Keratinocyte (primary cell): ENCODE measurements around the gene KRTAP10-6. TPM values are rescaled to one million over a fixed set of nuclear protein-coding genes. Genes with fewer than 3 reads are reported as not detected.

ENCODE experiments used
- DNase-seq: peaks from one replicate; pipeline ENCODE4 v3.0.0-alpha.2; 2011; ENCODE audit warnings: low read depth, missing footprints, low spot score
- FAIRE-seq: peaks from 2 replicates; lab custom pipeline; 2011; peaks lifted over from hg19 to GRCh38; lab: Jason Lieb, UNC
- H2AFZ ChIP-seq: 2 replicates; pipeline ENCODE4 v1.6.0; 2012; ENCODE audit warnings: low read length, control low read depth, inconsistent platforms; ENCODE audit not compliant: control insufficient read depth
- H3K27ac ChIP-seq: 2 replicates; pipeline ENCODE4 v1.5.1; 2011; ENCODE audit warnings: low read length; ENCODE audit not compliant: control insufficient read depth, insufficient read depth
- H3K27me3 ChIP-seq: 3 replicates; pipeline ENCODE4 v1.6.0; 2011; ENCODE audit warnings: low read length; ENCODE audit not compliant: control insufficient read depth, insufficient read depth; ENCODE audit errors: extremely low read depth
- H3K36me3 ChIP-seq, 2 experiments: 2 replicates in 1 of 2; 3 replicates in 1 of 2; pipeline ENCODE4 v1.5.1; 2011; ENCODE audit warnings: low read length in 2 of 2, mild to moderate bottlenecking in 1 of 2; ENCODE audit not compliant: control insufficient read depth in 2 of 2, insufficient read depth in 2 of 2; ENCODE audit errors: extremely low read depth in 1 of 2
- H3K4me1 ChIP-seq: 3 replicates; pipeline ENCODE4 v1.5.1; 2011; ENCODE audit warnings: low read length; ENCODE audit not compliant: control insufficient read depth, insufficient read depth; ENCODE audit errors: extremely low read depth
- H3K4me2 ChIP-seq: 3 replicates; pipeline ENCODE4 v1.6.0; 2011; ENCODE audit warnings: low read depth, low read length; ENCODE audit not compliant: control insufficient read depth, insufficient read depth; ENCODE audit errors: extremely low read depth
- H3K4me3 ChIP-seq, 3 experiments: fragments of 200-600 bp in 1 of 3; sonication (generic) in 1 of 3; 2 replicates in 2 of 3; 3 replicates in 1 of 3; pipeline ENCODE4 v1.5.1; 2011 to 2016; ENCODE audit warnings: low read length in 3 of 3, mild to moderate bottlenecking in 3 of 3, control low read depth in 2 of 3, inconsistent platforms in 1 of 3, low read depth in 1 of 3, mixed read lengths in 1 of 3, mixed run types in 1 of 3, moderate library complexity in 1 of 3; ENCODE audit not compliant: control insufficient read depth in 2 of 3, insufficient read depth in 2 of 3; ENCODE audit errors: extremely low read depth in 1 of 3
- H3K79me2 ChIP-seq: 2 replicates; pipeline ENCODE4 v1.6.0; 2012; ENCODE audit warnings: low read length; ENCODE audit not compliant: control insufficient read depth, insufficient read depth
- H3K9ac ChIP-seq: 3 replicates; pipeline ENCODE4 v1.6.0; 2011; ENCODE audit warnings: low read length; ENCODE audit not compliant: control insufficient read depth, insufficient read depth; ENCODE audit errors: extremely low read depth
- H3K9me1 ChIP-seq: 3 replicates; pipeline ENCODE4 v1.6.0; 2011; ENCODE audit warnings: low read length; ENCODE audit not compliant: control insufficient read depth, insufficient read depth; ENCODE audit errors: extremely low read depth
- H3K9me3 ChIP-seq: 2 replicates; pipeline ENCODE4 v1.5.1; 2012; ENCODE audit warnings: low read depth, low read length; ENCODE audit not compliant: control insufficient read depth
- H4K20me1 ChIP-seq: 3 replicates; pipeline ENCODE4 v1.6.0; 2011; ENCODE audit warnings: low read length; ENCODE audit not compliant: control insufficient read depth, insufficient read depth; ENCODE audit errors: extremely low read depth
- CTCF ChIP-seq, 3 experiments: IDR thresholded peaks in 1 of 3; conservative IDR thresholded peaks in 1 of 3; optimal IDR thresholded peaks in 1 of 3; 2 replicates in 2 of 3; 3 replicates in 1 of 3; pipeline versions ENCODE3 to v1.5.1; 2011; ENCODE audit warnings: low read length in 3 of 3, mild to moderate bottlenecking in 3 of 3, moderate library complexity in 2 of 3, control low read depth in 1 of 3, inconsistent platforms in 1 of 3; ENCODE audit not compliant: insufficient read depth in 2 of 3; ENCODE audit errors: extremely low read depth in 1 of 3
- EZH2 ChIP-seq: IDR thresholded peaks from one replicate; pipeline ENCODE4 v1.6.1; 2012; ENCODE audit warnings: inconsistent platforms, mild to moderate bottlenecking, low read length, moderate library complexity
- dilution Hi-C: fragments of 300-500 bp; cut with MboI; formaldehyde crosslinking; loops from one replicate; pipeline ENCODE4 v1.7.0; 2020; ENCODE audit warnings: low sequenced_read_pairs; ENCODE audit not compliant: extremely low pct_ligation_motif_present
- polyA plus RNA-seq, 5 experiments: library from polyadenylated mRNA; depleted of rRNA in 3 of 5; stranded (reverse) in 3 of 5; stranded (forward) in 1 of 5; unstranded in 1 of 5; fragments of >200 nt; gene quantifications; 1 replicate in 1 of 5; 2 replicates in 3 of 5; 3 replicates in 1 of 5; pipeline versions ENCODE4 v1.2.1 to v1.2.3, GENCODE V29; 2011 to 2012; ENCODE audit warnings: missing spikeins in 2 of 5, low read depth in 1 of 5, low replicate concordance in 1 of 5

KRTAP10-6 gene
- polyA plus RNA-seq, 1 donor (not counting 4 experiments of a cell fraction or from before 2014, with no cell fraction given): not detected

- Histone ChIP-seq H3K36me3 (no peaks in the 10 kb centered on the region), H3K9ac (no peak overlapping the region), H3K27ac (no peak overlapping the region), H3K4me2 (no peak overlapping the region), H3K27me3 (peaks cover 5% of the 10 kb centered on the region), H3K9me3 (no peaks in the 10 kb centered on the region), H3K79me2 (no peaks in the 10 kb centered on the region), H3K9me1 (no peaks in the 10 kb centered on the region), H3K4me1 (no peaks in the 10 kb centered on the region), H3K4me3 (no peak overlapping the region), H4K20me1 (no peaks in the 10 kb centered on the region), H2AFZ (no peak overlapping the region)
- DNase-seq (no peak), FAIRE-seq (no peak)
- no peak for TF ChIP-seq CTCF (optimal IDR thresholded peaks at IDR 0.05 in 1 of 3, IDR thresholded peaks at IDR 0.05 in 1 of 3, conservative IDR thresholded peaks at IDR 0.05 in 1 of 3; ENCODE audit: extremely low read depth in 1 of 3, insufficient read depth in 2 of 3, low read length in 3 of 3)
- no peak for TF ChIP-seq EZH2
- dilution Hi-C loops: no loop called here
Observed at GRCh38 chr21:44557491-44558328, 34.6 kb downstream of the KRTAP10-6 start.

DNA sequence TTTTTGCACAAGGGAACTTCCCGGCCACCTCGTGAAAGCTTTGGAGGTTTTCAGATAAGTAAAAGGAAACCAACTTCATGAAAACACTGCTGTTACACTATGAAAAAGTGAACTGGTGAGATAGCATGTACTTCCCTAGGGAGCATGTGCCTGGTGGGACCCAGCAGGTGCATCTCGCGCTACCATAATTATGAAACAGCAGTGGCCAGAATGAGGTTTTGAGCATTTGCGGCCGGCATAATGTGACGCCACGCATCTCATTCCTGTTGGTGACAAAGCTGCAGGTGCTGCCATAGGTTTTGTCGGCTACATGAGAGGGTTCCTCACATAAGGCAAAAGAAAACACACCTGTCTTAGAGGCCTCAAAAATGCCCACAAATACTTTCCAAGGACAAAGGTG, 35.4 kb downstream of the KRTAP10-6 start:
- Histone ChIP-seq H3K9me1 (no peaks in the 10 kb centered on the region), H3K4me2 (no peak overlapping the region), H4K20me1 (no peaks in the 10 kb centered on the region), H3K27ac (no peak overlapping the region), H3K36me3 (no peaks in the 10 kb centered on the region), H2AFZ (no peak overlapping the region), H3K4me1 (no peaks in the 10 kb centered on the region), H3K79me2 (no peaks in the 10 kb centered on the region), H3K4me3 (no peak overlapping the region), H3K9me3 (no peaks in the 10 kb centered on the region), H3K9ac (no peak overlapping the region), H3K27me3 (peaks cover 7% of the 10 kb centered on the region)
- TF ChIP-seq CTCF (optimal IDR thresholded peaks at IDR 0.05 in 1 of 3, IDR thresholded peaks at IDR 0.05 in 1 of 3, conservative IDR thresholded peaks at IDR 0.05 in 1 of 3; ENCODE audit: extremely low read depth in 1 of 3, insufficient read depth in 2 of 3, low read length in 3 of 3) (no peak), EZH2 (no peak)
- DNase-seq (no peak), FAIRE-seq (no peak)
- dilution Hi-C loops: no loop called here
